K562 (cell line): Measurements from ENCODE around the gene VASH2. TPM values are rescaled to one million over a fixed set of nuclear protein-coding genes. Genes with fewer than 3 reads are reported as not detected.

Source experiments
- ATF7 ChIP-seq: fragments of 450-650 bp; IDR thresholded peaks from 2 replicates; pipeline ENCODE4 v1.7.1; 2014; ENCODE audit warnings: mild to moderate bottlenecking, moderate library complexity
- CAMTA2 ChIP-seq: fragments of 250-450 bp; sonication (Bioruptor Pico); conservative IDR thresholded peaks from 2 replicates; pipeline ENCODE4 v1.5.1; 2022
- CTCFL ChIP-seq: IDR thresholded peaks from 2 replicates; pipeline ENCODE4 v1.6.1; 2011; ENCODE audit warnings: borderline replicate concordance, low read depth, mild to moderate bottlenecking, moderate library complexity, low read length; ENCODE audit not compliant: insufficient read depth, poor library complexity, severe bottlenecking
- ERF ChIP-seq: fragments of 450-650 bp; formaldehyde crosslinking; IDR thresholded peaks from 2 replicates; pipeline ENCODE4 v1.4.0; 2020; ENCODE audit warnings: mild to moderate bottlenecking, mixed read lengths
- MAZ ChIP-seq, 2 experiments: fragments of 450-650 bp in 1 of 2; sonication (generic) in 1 of 2; formaldehyde crosslinking; IDR thresholded peaks in 1 of 2; conservative IDR thresholded peaks in 1 of 2; 2 replicates each; pipeline versions ENCODE4 v1.4.0 to v1.5.0; 2020; ENCODE audit warnings: mild to moderate bottlenecking in 1 of 2, missing genetic modification reagents in 1 of 2
- MECOM ChIP-seq: fragments of 250-450 bp; sonication (Bioruptor Pico); IDR thresholded peaks from 2 replicates; pipeline ENCODE4 v1.8.0; 2022; ENCODE audit warnings: inconsistent platforms
- MTF1 ChIP-seq: fragments of 250-450 bp; sonication (Bioruptor Pico); IDR thresholded peaks from 2 replicates; pipeline ENCODE4 v1.9.0; 2021; ENCODE audit warnings: moderate library complexity, mild to moderate bottlenecking, inconsistent platforms, borderline replicate concordance
- MYBL2 ChIP-seq, 2 experiments: fragments of 450-650 bp in 1 of 2; sonication (generic) in 1 of 2; formaldehyde crosslinking in 1 of 2; IDR thresholded peaks; 2 replicates each; pipeline versions ENCODE4 v1.6.1 to v1.8.1; 2017 to 2022; ENCODE audit warnings: borderline replicate concordance in 1 of 2, inconsistent platforms in 1 of 2, low read depth in 1 of 2, mild to moderate bottlenecking in 1 of 2, missing genetic modification reagents in 1 of 2, moderate library complexity in 1 of 2
- SFPQ ChIP-seq: fragments of 200-400 bp; formaldehyde crosslinking; IDR thresholded peaks from 2 replicates; pipeline ENCODE4 v1.6.1; 2017; ENCODE audit warnings: mild to moderate bottlenecking, low read depth, low read length, moderate library complexity
- SRSF7 ChIP-seq: fragments of 200-400 bp; formaldehyde crosslinking; optimal IDR thresholded peaks from 2 replicates; pipeline ENCODE3; 2017; ENCODE audit warnings: mild to moderate bottlenecking, low read depth, low read length
- THAP12 ChIP-seq: fragments of 250-450 bp; sonication (Bioruptor Pico); IDR thresholded peaks from 2 replicates; pipeline ENCODE4 v1.9.0; 2021; ENCODE audit warnings: mild to moderate bottlenecking, inconsistent platforms
- ZFP36 ChIP-seq: fragments of 150-350 bp; IDR thresholded peaks from 2 replicates; pipeline ENCODE4 v1.6.1; 2018; ENCODE audit warnings: low read length, low read depth; ENCODE audit not compliant: partially characterized antibody
- ZKSCAN1 ChIP-seq: fragments of 150-350 bp; IDR thresholded peaks from 2 replicates; pipeline ENCODE4 v1.6.1; 2016; ENCODE audit warnings: low read depth, low read length
- ZNF3 ChIP-seq: fragments of 250-450 bp; sonication (Bioruptor Pico); IDR thresholded peaks from 2 replicates; pipeline ENCODE4 v1.5.0; 2021; ENCODE audit warnings: mild to moderate bottlenecking, moderate library complexity
- ZNF589 ChIP-seq: fragments of 200-800 bp; sonication (Bioruptor generic); IDR thresholded peaks from 2 replicates; pipeline ENCODE4 v1.6.1; 2016; ENCODE audit warnings: low read depth, missing genetic modification characterization, missing compliant biosample characterization
- ZNF699 ChIP-seq: fragments of 250-450 bp; sonication (Bioruptor Pico); IDR thresholded peaks from 2 replicates; pipeline ENCODE4 v1.8.0; 2021; ENCODE audit warnings: mild to moderate bottlenecking, moderate library complexity; ENCODE audit not compliant: insufficient replicate concordance
- ZNF79 ChIP-seq: fragments of 250-450 bp; sonication (Bioruptor Pico); IDR thresholded peaks from 2 replicates; pipeline ENCODE4 v1.4.0; 2020; ENCODE audit warnings: low read depth, mild to moderate bottlenecking, moderate library complexity
- polyA plus RNA-seq, 8 experiments: library from polyadenylated mRNA; depleted of rRNA in 4 of 8; stranded (reverse) in 5 of 8; unstranded in 3 of 8; fragments of >200 nt; fragmentation: Nextera tagmentation in 2 of 8; fragmentation: Illumina TruSeq in 1 of 8; extraction: Ambion mirVana in 2 of 8; extraction: Trizol in 1 of 8; gene quantifications; 2 replicates each; pipeline versions ENCODE4 v1.2.1 to v1.2.3, GENCODE V29; 2011 to 2014; ENCODE audit warnings: inconsistent platforms in 1 of 8, missing spikeins in 1 of 8
- total RNA-seq, 7 experiments: library from RNA; depleted of rRNA in 6 of 7; stranded (reverse); fragments of >200 nt in 6 of 7; fragmentation: Illumina TruSeq in 2 of 7; extraction: Trizol in 2 of 7; gene quantifications; 2 replicates each; pipeline versions ENCODE4 v1.2.1 to v1.2.3, GENCODE V29; 2011 to 2021; ENCODE audit warnings: low replicate concordance in 1 of 7
- TF ChIP-seq, protein P1 (sequence below): fragments of 250-450 bp; sonication (Bioruptor Pico); IDR thresholded peaks from 2 replicates; pipeline ENCODE4 v1.8.0; 2022; ENCODE audit warnings: moderate library complexity, mild to moderate bottlenecking, inconsistent platforms

The VASH2 gene
- total and polyA plus RNA-seq, 9 of the 15 experiments (the other 6 are each of a cell fraction or from before 2014, with no cell fraction given): 0.04 to 0.40 (median 0.10) TPM; not detected in 1

- TF ChIP-seq CTCFL (no peak), ZNF3 (CRISPR knock-in tag) (no peak), SFPQ (no peak), ZNF589 (CRISPR knock-in tag) (no peak), MAZ (CRISPR knock-in tag; conservative IDR thresholded peaks at IDR 0.05 in 1 of 2, IDR thresholded peaks at IDR 0.05 in 1 of 2) (peak; percentile 50 to 70), ZNF699 (CRISPR knock-in tag) (no peak), ZKSCAN1 (peak; percentile 47; the same call in 1 of the 2 replicates), MTF1 (no peak), MYBL2 (IDR thresholded peaks at IDR 0.05; ENCODE audit: low read depth) (no peak), MYBL2 (CRISPR knock-in tag; IDR thresholded peaks at IDR 0.05; ENCODE audit: borderline replicate concordance) (no peak), ZFP36 (no peak), THAP12 (peak; percentile 58; the same call in 1 of the 2 replicates), ZNF79 (CRISPR knock-in tag) (0 out of 2 replicates have a peak, but pooled peaks have one; percentile 21), ERF (CRISPR knock-in tag) (no peak), SRSF7 (no peak), ATF7 (peak; percentile 53; the same call in 1 of the 2 replicates), MECOM (CRISPR knock-in tag) (peak; percentile 33; the same call in 1 of the 2 replicates), CAMTA2 (CRISPR knock-in tag) (no peak)
- TF ChIP-seq, protein P1, sequence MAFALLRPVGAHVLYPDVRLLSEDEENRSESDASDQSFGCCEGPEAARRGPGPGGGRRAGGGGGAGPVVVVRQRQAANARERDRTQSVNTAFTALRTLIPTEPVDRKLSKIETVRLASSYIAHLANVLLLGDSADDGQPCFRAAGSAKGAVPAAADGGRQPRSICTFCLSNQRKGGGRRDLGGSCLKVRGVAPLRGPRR (CRISPR knock-in tag): no peak
These were observed 65.0 kb downstream of the VASH2 start, which contains the start of gene ANGEL2 (continued) for GRCh38 chr1:213015099-213016050.
